ENCODE data around the gene MED13.

DNA sequence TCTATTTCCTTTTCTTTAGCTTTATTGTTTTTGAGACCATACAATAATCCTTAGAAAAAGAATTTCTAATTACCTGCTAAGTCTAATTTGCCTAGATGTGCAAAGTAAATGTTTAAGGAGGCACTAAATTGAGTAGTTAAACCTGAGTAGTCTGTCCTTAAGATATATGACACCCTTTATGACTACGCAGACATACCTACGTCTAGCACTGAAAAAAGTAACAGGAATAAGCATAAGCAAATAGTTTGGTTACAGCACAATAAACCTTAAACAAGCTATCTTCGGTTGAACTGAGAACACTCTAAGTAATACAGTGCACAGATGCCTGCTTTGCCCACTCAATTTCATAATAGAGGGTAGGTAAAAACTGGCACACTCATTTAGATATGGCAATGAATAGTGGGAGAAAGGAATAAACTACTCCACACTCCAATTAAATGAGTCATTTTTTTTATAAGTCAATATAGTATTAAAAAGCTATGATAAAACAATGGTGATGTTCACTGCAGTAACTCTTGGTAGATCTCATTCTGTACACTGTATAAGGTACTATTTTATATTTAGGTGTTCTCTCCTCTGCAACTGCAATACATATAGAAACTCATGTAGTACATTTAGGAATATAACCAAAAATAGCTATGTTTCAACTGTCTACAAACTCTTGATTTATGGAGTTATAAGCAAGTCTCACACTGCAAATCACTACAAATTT, 117.6 kb downstream of the MED13 start:
- TF ChIP-seq JUN (IDR thresholded peaks at IDR 0.05) (no peak), CTCF (IDR thresholded peaks at IDR 0.05) (no peak), ESRRA (IDR thresholded peaks at IDR 0.05; ENCODE audit: borderline replicate concordance, low read length) (no peak), MYC (IDR thresholded peaks at IDR 0.05; ENCODE audit: borderline replicate concordance, low read length) (no peak), ZFP36 (IDR thresholded peaks at IDR 0.05; ENCODE audit: borderline replicate concordance, partially characterized antibody) (no peak), RAD21 (conservative IDR thresholded peaks at IDR 0.05 in 1 of 2, IDR thresholded peaks at IDR 0.05 in 1 of 2) (no peak), POLR2A (IDR thresholded peaks at IDR 0.05; ENCODE audit: low read length) (no peak), CHD2 (IDR thresholded peaks at IDR 0.05; ENCODE audit: low read length, partially characterized antibody) (no peak), RFX5 (IDR thresholded peaks at IDR 0.05) (no peak), SMC3 (IDR thresholded peaks at IDR 0.05) (no peak), RARB (CRISPR knock-in tag; IDR thresholded peaks at IDR 0.05) (no peak), EP300 (IDR thresholded peaks at IDR 0.05) (no peak)
- TF ChIP-seq, protein P1, sequence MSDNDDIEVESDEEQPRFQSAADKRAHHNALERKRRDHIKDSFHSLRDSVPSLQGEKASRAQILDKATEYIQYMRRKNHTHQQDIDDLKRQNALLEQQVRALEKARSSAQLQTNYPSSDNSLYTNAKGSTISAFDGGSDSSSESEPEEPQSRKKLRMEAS (IDR thresholded peaks at IDR 0.05), result no peak

All from A549 (cell line).